HEK293 (cell line): ENCODE measurements around the gene MRPS27.
A peak's percentile ranks its signal among the peaks of the same experiment; 100 is the strongest.

ENCODE experiments used
- FEZF1 ChIP-seq: fragments of 450-650 bp; formaldehyde crosslinking; IDR thresholded peaks from 2 replicates; pipeline ENCODE4 v1.5.1; 2016; ENCODE audit warnings: missing biosample characterization, missing genetic modification characterization
- KLF1 ChIP-seq: fragments of 450-650 bp; formaldehyde crosslinking; IDR thresholded peaks from 2 replicates; pipeline ENCODE4 v1.5.1; 2016; ENCODE audit warnings: missing biosample characterization, missing genetic modification characterization
- KLF7 ChIP-seq: fragments of 450-650 bp; formaldehyde crosslinking; IDR thresholded peaks from 2 replicates; pipeline ENCODE4 v1.5.1; 2016; ENCODE audit warnings: missing biosample characterization, missing genetic modification characterization, borderline replicate concordance
- MEIS1 ChIP-seq: sonication (generic); formaldehyde crosslinking; IDR thresholded peaks from 2 replicates; pipeline ENCODE4 v1.8.1; 2022; ENCODE audit warnings: missing genetic modification reagents, mild to moderate bottlenecking, borderline replicate concordance
- SALL2 ChIP-seq: fragments of 450-650 bp; formaldehyde crosslinking; IDR thresholded peaks from 2 replicates; pipeline ENCODE4 v1.5.0; 2017; ENCODE audit warnings: missing biosample characterization, mild to moderate bottlenecking, missing genetic modification characterization, borderline replicate concordance
- TCF7L2 ChIP-seq: IDR thresholded peaks from 2 replicates; pipeline ENCODE4 v1.6.1; 2011; ENCODE audit warnings: low read depth, mild to moderate bottlenecking, inconsistent platforms, low read length, moderate library complexity, borderline replicate concordance
- WT1 ChIP-seq: fragments of 450-650 bp; formaldehyde crosslinking; IDR thresholded peaks from 2 replicates; pipeline ENCODE4 v1.5.1; 2016; ENCODE audit warnings: missing biosample characterization, missing genetic modification characterization
- ZBTB20 ChIP-seq: fragments of 450-650 bp; formaldehyde crosslinking; IDR thresholded peaks from 2 replicates; pipeline ENCODE4 v1.5.1; 2016; ENCODE audit warnings: missing biosample characterization, missing genetic modification characterization
- ZFP3 ChIP-seq: fragments of 450-650 bp; formaldehyde crosslinking; IDR thresholded peaks from 2 replicates; pipeline ENCODE4 v1.5.1; 2016; ENCODE audit warnings: low read depth, missing biosample characterization, missing genetic modification characterization
- ZFP69B ChIP-seq: fragments of 450-650 bp; formaldehyde crosslinking; IDR thresholded peaks from 2 replicates; pipeline ENCODE4 v1.5.1; 2016; ENCODE audit warnings: missing biosample characterization, missing genetic modification characterization
- ZNF112 ChIP-seq: fragments of 450-650 bp; formaldehyde crosslinking; IDR thresholded peaks from 2 replicates; pipeline ENCODE4 v1.5.0; 2017; ENCODE audit warnings: missing biosample characterization, missing genetic modification characterization
- ZNF121 ChIP-seq: fragments of 450-650 bp; formaldehyde crosslinking; IDR thresholded peaks from 2 replicates; pipeline ENCODE4 v1.5.1; 2016; ENCODE audit warnings: missing biosample characterization, missing genetic modification characterization
- ZNF175 ChIP-seq: fragments of 450-650 bp; formaldehyde crosslinking; IDR thresholded peaks from 2 replicates; pipeline ENCODE4 v1.5.1; 2016; ENCODE audit warnings: missing biosample characterization, missing genetic modification characterization
- ZNF184 ChIP-seq: fragments of 450-650 bp; IDR thresholded peaks from 2 replicates; pipeline ENCODE4 v1.5.1; 2018; ENCODE audit warnings: missing biosample characterization, mild to moderate bottlenecking, missing genetic modification characterization
- ZNF350 ChIP-seq: fragments of 450-650 bp; formaldehyde crosslinking; IDR thresholded peaks from 2 replicates; pipeline ENCODE4 v1.5.0; 2017; ENCODE audit warnings: missing biosample characterization, mild to moderate bottlenecking, missing genetic modification characterization
- ZNF354C ChIP-seq: fragments of 450-650 bp; formaldehyde crosslinking; IDR thresholded peaks from 2 replicates; pipeline ENCODE4 v1.5.1; 2016; ENCODE audit warnings: missing biosample characterization, missing genetic modification characterization, low read depth, borderline replicate concordance
- ZNF426 ChIP-seq: fragments of 450-650 bp; formaldehyde crosslinking; IDR thresholded peaks from 2 replicates; pipeline ENCODE4 v1.5.1; 2017; ENCODE audit warnings: missing biosample characterization, missing genetic modification characterization, mild to moderate bottlenecking, inconsistent platforms, moderate library complexity
- ZNF473 ChIP-seq: fragments of 450-650 bp; formaldehyde crosslinking; IDR thresholded peaks from 2 replicates; pipeline ENCODE4 v1.5.1; 2017; ENCODE audit warnings: missing biosample characterization, missing genetic modification characterization
- ZNF549 ChIP-seq: fragments of 450-650 bp; IDR thresholded peaks from 2 replicates; pipeline ENCODE4 v1.5.1; 2018; ENCODE audit warnings: missing biosample characterization, missing genetic modification characterization, mild to moderate bottlenecking, inconsistent platforms, moderate library complexity
- ZNF561 ChIP-seq: fragments of 450-650 bp; IDR thresholded peaks from 2 replicates; pipeline ENCODE4 v1.5.1; 2018; ENCODE audit warnings: missing biosample characterization, missing genetic modification characterization, borderline replicate concordance
- ZNF596 ChIP-seq: fragments of 450-650 bp; IDR thresholded peaks from 2 replicates; pipeline ENCODE4 v1.5.0; 2018; ENCODE audit warnings: missing biosample characterization, mild to moderate bottlenecking, missing genetic modification characterization, moderate library complexity
- ZNF843 ChIP-seq: fragments of 450-650 bp; formaldehyde crosslinking; IDR thresholded peaks from 2 replicates; pipeline ENCODE4 v1.5.1; 2016; ENCODE audit warnings: missing biosample characterization, missing genetic modification characterization
- ZXDB ChIP-seq: fragments of 450-650 bp; formaldehyde crosslinking; IDR thresholded peaks from 2 replicates; pipeline ENCODE4 v1.5.1; 2016; ENCODE audit warnings: missing biosample characterization, missing genetic modification characterization
- TF ChIP-seq, protein P1 (sequence below): fragments of 450-650 bp; formaldehyde crosslinking; IDR thresholded peaks from 2 replicates; pipeline ENCODE4 v1.5.1; 2016; ENCODE audit warnings: missing biosample characterization, missing genetic modification characterization
- TF ChIP-seq, protein P2 (sequence below): fragments of 450-650 bp; formaldehyde crosslinking; IDR thresholded peaks from 2 replicates; pipeline ENCODE4 v1.5.1; 2017; ENCODE audit warnings: missing biosample characterization, missing genetic modification characterization
- TF ChIP-seq, protein P3 (sequence below): fragments of 450-650 bp; formaldehyde crosslinking; IDR thresholded peaks from 2 replicates; pipeline ENCODE4 v1.5.1; 2016; ENCODE audit warnings: missing biosample characterization, missing genetic modification characterization
- TF ChIP-seq, protein P4 (sequence below): fragments of 450-650 bp; formaldehyde crosslinking; IDR thresholded peaks from 2 replicates; pipeline ENCODE4 v1.5.1; 2016; ENCODE audit warnings: missing biosample characterization, missing genetic modification characterization
- TF ChIP-seq, protein P5 (sequence below): fragments of 450-650 bp; formaldehyde crosslinking; IDR thresholded peaks from 2 replicates; pipeline ENCODE4 v1.5.0; 2017; ENCODE audit warnings: missing biosample characterization, missing genetic modification characterization, borderline replicate concordance
- TF ChIP-seq, protein P6 (sequence below): fragments of 450-650 bp; formaldehyde crosslinking; IDR thresholded peaks from 2 replicates; pipeline ENCODE4 v1.5.1; 2016; ENCODE audit warnings: missing biosample characterization, missing genetic modification characterization
- TF ChIP-seq, protein P7 (sequence below): IDR thresholded peaks from 2 replicates; pipeline ENCODE4 v1.6.1; 2011; ENCODE audit warnings: mild to moderate bottlenecking, low read depth, low read length, borderline replicate concordance

MRPS27 gene

DNA sequence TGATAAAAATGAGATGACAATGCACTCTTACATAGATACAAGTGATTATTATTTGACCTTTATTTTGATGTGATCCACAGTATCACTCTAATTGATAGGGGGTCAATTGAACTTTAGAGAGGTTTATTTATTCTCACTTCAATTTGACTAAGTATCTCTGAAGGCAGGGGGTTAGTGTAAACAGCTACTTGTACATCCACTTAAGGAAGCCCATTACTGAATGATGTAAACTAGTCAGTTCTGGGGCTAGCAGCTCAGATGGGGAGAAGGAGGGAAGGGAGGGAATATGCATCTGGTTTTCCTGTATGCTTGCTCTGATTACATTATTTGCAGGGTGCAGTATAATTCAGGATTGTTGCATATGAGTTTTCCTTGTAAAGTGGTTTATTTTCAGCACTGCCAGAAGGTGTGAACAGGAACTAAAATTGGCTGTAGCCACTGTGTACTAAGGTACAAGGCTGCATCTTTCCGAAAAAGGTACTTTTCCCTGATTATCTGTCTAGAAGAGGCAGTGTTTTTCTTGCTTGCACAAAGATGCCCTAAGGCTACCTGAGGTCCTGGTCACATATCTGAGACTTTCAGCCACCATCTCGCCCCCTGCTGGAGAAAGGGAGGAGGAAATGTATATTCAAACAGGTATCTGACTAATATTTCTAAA, 51.2 kb downstream of the MRPS27 start (continued):
- TF ChIP-seq KLF1, result no peak
- TF ChIP-seq MEIS1 (CRISPR knock-in tag), result no peak
- TF ChIP-seq, protein P1, sequence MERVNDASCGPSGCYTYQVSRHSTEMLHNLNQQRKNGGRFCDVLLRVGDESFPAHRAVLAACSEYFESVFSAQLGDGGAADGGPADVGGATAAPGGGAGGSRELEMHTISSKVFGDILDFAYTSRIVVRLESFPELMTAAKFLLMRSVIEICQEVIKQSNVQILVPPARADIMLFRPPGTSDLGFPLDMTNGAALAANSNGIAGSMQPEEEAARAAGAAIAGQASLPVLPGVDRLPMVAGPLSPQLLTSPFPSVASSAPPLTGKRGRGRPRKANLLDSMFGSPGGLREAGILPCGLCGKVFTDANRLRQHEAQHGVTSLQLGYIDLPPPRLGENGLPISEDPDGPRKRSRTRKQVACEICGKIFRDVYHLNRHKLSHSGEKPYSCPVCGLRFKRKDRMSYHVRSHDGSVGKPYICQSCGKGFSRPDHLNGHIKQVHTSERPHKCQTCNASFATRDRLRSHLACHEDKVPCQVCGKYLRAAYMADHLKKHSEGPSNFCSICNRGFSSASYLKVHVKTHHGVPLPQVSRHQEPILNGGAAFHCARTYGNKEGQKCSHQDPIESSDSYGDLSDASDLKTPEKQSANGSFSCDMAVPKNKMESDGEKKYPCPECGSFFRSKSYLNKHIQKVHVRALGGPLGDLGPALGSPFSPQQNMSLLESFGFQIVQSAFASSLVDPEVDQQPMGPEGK (tag by site-specific recombination), result peak; percentile 65; the same call in 1 of the 2 replicates
- no peak for TF ChIP-seq ZFP3 (tag by site-specific recombination)
- TF ChIP-seq, protein P2, sequence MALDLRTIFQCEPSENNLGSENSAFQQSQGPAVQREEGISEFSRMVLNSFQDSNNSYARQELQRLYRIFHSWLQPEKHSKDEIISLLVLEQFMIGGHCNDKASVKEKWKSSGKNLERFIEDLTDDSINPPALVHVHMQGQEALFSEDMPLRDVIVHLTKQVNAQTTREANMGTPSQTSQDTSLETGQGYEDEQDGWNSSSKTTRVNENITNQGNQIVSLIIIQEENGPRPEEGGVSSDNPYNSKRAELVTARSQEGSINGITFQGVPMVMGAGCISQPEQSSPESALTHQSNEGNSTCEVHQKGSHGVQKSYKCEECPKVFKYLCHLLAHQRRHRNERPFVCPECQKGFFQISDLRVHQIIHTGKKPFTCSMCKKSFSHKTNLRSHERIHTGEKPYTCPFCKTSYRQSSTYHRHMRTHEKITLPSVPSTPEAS (tag by site-specific recombination), result no peak
- peak; percentile 67; the same call in 1 of the 2 replicates for TF ChIP-seq ZXDB (tag by site-specific recombination)
- no peak for TF ChIP-seq SALL2 (tag by site-specific recombination)
- no peak for TF ChIP-seq ZNF112 (tag by site-specific recombination)
- peak; percentile 75 for TF ChIP-seq ZBTB20
- TF ChIP-seq ZFP69B (tag by site-specific recombination), result no peak
- TF ChIP-seq, protein P3, sequence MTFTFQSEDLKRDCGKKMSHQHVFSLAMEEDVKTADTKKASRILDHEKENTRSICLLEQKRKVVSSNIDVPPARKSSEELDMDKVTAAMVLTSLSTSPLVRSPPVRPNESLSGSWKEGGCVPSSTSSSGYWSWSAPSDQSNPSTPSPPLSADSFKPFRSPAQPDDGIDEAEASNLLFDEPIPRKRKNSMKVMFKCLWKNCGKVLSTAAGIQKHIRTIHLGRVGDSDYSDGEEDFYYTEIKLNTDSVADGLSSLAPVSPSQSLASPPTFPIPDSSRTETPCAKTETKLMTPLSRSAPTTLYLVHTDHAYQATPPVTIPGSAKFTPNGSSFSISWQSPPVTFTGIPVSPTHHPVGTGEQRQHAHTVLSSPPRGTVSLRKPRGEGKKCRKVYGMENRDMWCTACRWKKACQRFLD (tag by site-specific recombination), result no peak
- TF ChIP-seq, protein P4, sequence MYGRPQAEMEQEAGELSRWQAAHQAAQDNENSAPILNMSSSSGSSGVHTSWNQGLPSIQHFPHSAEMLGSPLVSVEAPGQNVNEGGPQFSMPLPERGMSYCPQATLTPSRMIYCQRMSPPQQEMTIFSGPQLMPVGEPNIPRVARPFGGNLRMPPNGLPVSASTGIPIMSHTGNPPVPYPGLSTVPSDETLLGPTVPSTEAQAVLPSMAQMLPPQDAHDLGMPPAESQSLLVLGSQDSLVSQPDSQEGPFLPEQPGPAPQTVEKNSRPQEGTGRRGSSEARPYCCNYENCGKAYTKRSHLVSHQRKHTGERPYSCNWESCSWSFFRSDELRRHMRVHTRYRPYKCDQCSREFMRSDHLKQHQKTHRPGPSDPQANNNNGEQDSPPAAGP, result no peak
- TF ChIP-seq ZNF350 (tag by site-specific recombination), result no peak
- no peak for TF ChIP-seq ZNF426 (tag by site-specific recombination)
- TF ChIP-seq ZNF596 (tag by site-specific recombination), result no peak
- peak; percentile 91 for TF ChIP-seq ZNF843 (tag by site-specific recombination)
- peak; percentile 84 for TF ChIP-seq TCF7L2
- no peak for TF ChIP-seq ZNF473
- TF ChIP-seq ZNF354C (tag by site-specific recombination), result no peak
- TF ChIP-seq, protein P5, sequence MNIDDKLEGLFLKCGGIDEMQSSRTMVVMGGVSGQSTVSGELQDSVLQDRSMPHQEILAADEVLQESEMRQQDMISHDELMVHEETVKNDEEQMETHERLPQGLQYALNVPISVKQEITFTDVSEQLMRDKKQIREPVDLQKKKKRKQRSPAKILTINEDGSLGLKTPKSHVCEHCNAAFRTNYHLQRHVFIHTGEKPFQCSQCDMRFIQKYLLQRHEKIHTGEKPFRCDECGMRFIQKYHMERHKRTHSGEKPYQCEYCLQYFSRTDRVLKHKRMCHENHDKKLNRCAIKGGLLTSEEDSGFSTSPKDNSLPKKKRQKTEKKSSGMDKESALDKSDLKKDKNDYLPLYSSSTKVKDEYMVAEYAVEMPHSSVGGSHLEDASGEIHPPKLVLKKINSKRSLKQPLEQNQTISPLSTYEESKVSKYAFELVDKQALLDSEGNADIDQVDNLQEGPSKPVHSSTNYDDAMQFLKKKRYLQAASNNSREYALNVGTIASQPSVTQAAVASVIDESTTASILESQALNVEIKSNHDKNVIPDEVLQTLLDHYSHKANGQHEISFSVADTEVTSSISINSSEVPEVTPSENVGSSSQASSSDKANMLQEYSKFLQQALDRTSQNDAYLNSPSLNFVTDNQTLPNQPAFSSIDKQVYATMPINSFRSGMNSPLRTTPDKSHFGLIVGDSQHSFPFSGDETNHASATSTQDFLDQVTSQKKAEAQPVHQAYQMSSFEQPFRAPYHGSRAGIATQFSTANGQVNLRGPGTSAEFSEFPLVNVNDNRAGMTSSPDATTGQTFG (tag by site-specific recombination), result no peak
- no peak for TF ChIP-seq ZNF184 (tag by site-specific recombination)
- TF ChIP-seq ZNF549 (tag by site-specific recombination), result no peak
- TF ChIP-seq ZNF561 (tag by site-specific recombination), result peak; percentile 57; the same call in 1 of the 2 replicates
- peak; percentile 74 for TF ChIP-seq FEZF1 (tag by site-specific recombination)
- TF ChIP-seq ZNF121 (tag by site-specific recombination), result no peak
- no peak for TF ChIP-seq KLF7 (tag by site-specific recombination)
- no peak for TF ChIP-seq ZNF175 (tag by site-specific recombination)
- TF ChIP-seq, protein P6, sequence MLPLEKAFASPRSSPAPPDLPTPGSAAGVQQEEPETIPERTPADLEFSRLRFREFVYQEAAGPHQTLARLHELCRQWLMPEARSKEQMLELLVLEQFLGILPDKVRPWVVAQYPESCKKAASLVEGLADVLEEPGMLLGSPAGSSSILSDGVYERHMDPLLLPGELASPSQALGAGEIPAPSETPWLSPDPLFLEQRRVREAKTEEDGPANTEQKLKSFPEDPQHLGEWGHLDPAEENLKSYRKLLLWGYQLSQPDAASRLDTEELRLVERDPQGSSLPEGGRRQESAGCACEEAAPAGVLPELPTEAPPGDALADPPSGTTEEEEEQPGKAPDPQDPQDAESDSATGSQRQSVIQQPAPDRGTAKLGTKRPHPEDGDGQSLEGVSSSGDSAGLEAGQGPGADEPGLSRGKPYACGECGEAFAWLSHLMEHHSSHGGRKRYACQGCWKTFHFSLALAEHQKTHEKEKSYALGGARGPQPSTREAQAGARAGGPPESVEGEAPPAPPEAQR (tag by site-specific recombination), result no peak
- TF ChIP-seq, protein P7, sequence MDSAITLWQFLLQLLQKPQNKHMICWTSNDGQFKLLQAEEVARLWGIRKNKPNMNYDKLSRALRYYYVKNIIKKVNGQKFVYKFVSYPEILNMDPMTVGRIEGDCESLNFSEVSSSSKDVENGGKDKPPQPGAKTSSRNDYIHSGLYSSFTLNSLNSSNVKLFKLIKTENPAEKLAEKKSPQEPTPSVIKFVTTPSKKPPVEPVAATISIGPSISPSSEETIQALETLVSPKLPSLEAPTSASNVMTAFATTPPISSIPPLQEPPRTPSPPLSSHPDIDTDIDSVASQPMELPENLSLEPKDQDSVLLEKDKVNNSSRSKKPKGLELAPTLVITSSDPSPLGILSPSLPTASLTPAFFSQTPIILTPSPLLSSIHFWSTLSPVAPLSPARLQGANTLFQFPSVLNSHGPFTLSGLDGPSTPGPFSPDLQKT, result no peak
- TF ChIP-seq WT1 (tag by site-specific recombination), result peak; percentile 99
